Keratinocyte (primary cell): Measurements from ENCODE around the gene TDRD6. TPM values are rescaled to one million over a fixed set of nuclear protein-coding genes. Genes with fewer than 3 reads are reported as not detected.

Experiments
- DNase-seq: peaks from one replicate; pipeline ENCODE4 v3.0.0-alpha.2; 2011; ENCODE audit warnings: low read depth, missing footprints, low spot score
- FAIRE-seq: peaks from 2 replicates; lab custom pipeline; 2011; peaks lifted over from hg19 to GRCh38; lab: Jason Lieb, UNC
- H2AFZ ChIP-seq: 2 replicates; pipeline ENCODE4 v1.6.0; 2012; ENCODE audit warnings: low read length, control low read depth, inconsistent platforms; ENCODE audit not compliant: control insufficient read depth
- H3K27ac ChIP-seq: 2 replicates; pipeline ENCODE4 v1.5.1; 2011; ENCODE audit warnings: low read length; ENCODE audit not compliant: control insufficient read depth, insufficient read depth
- H3K27me3 ChIP-seq: 3 replicates; pipeline ENCODE4 v1.6.0; 2011; ENCODE audit warnings: low read length; ENCODE audit not compliant: control insufficient read depth, insufficient read depth; ENCODE audit errors: extremely low read depth
- H3K36me3 ChIP-seq, 2 experiments: 2 replicates in 1 of 2; 3 replicates in 1 of 2; pipeline ENCODE4 v1.5.1; 2011; ENCODE audit warnings: low read length in 2 of 2, mild to moderate bottlenecking in 1 of 2; ENCODE audit not compliant: control insufficient read depth in 2 of 2, insufficient read depth in 2 of 2; ENCODE audit errors: extremely low read depth in 1 of 2
- H3K4me1 ChIP-seq: 3 replicates; pipeline ENCODE4 v1.5.1; 2011; ENCODE audit warnings: low read length; ENCODE audit not compliant: control insufficient read depth, insufficient read depth; ENCODE audit errors: extremely low read depth
- H3K4me2 ChIP-seq: 3 replicates; pipeline ENCODE4 v1.6.0; 2011; ENCODE audit warnings: low read depth, low read length; ENCODE audit not compliant: control insufficient read depth, insufficient read depth; ENCODE audit errors: extremely low read depth
- H3K4me3 ChIP-seq, 3 experiments: fragments of 200-600 bp in 1 of 3; sonication (generic) in 1 of 3; 2 replicates in 2 of 3; 3 replicates in 1 of 3; pipeline ENCODE4 v1.5.1; 2011 to 2016; ENCODE audit warnings: low read length in 3 of 3, mild to moderate bottlenecking in 3 of 3, control low read depth in 2 of 3, inconsistent platforms in 1 of 3, low read depth in 1 of 3, mixed read lengths in 1 of 3, mixed run types in 1 of 3, moderate library complexity in 1 of 3; ENCODE audit not compliant: control insufficient read depth in 2 of 3, insufficient read depth in 2 of 3; ENCODE audit errors: extremely low read depth in 1 of 3
- H3K79me2 ChIP-seq: 2 replicates; pipeline ENCODE4 v1.6.0; 2012; ENCODE audit warnings: low read length; ENCODE audit not compliant: control insufficient read depth, insufficient read depth
- H3K9ac ChIP-seq: 3 replicates; pipeline ENCODE4 v1.6.0; 2011; ENCODE audit warnings: low read length; ENCODE audit not compliant: control insufficient read depth, insufficient read depth; ENCODE audit errors: extremely low read depth
- H3K9me1 ChIP-seq: 3 replicates; pipeline ENCODE4 v1.6.0; 2011; ENCODE audit warnings: low read length; ENCODE audit not compliant: control insufficient read depth, insufficient read depth; ENCODE audit errors: extremely low read depth
- H3K9me3 ChIP-seq: 2 replicates; pipeline ENCODE4 v1.5.1; 2012; ENCODE audit warnings: low read depth, low read length; ENCODE audit not compliant: control insufficient read depth
- H4K20me1 ChIP-seq: 3 replicates; pipeline ENCODE4 v1.6.0; 2011; ENCODE audit warnings: low read length; ENCODE audit not compliant: control insufficient read depth, insufficient read depth; ENCODE audit errors: extremely low read depth
- EZH2 ChIP-seq: IDR thresholded peaks from one replicate; pipeline ENCODE4 v1.6.1; 2012; ENCODE audit warnings: inconsistent platforms, mild to moderate bottlenecking, low read length, moderate library complexity
- dilution Hi-C: fragments of 300-500 bp; cut with MboI; formaldehyde crosslinking; loops from one replicate; pipeline ENCODE4 v1.7.0; 2020; ENCODE audit warnings: low sequenced_read_pairs; ENCODE audit not compliant: extremely low pct_ligation_motif_present
- polyA plus RNA-seq, 5 experiments: library from polyadenylated mRNA; depleted of rRNA in 3 of 5; stranded (reverse) in 3 of 5; stranded (forward) in 1 of 5; unstranded in 1 of 5; fragments of >200 nt; gene quantifications; 1 replicate in 1 of 5; 2 replicates in 3 of 5; 3 replicates in 1 of 5; pipeline versions ENCODE4 v1.2.1 to v1.2.3, GENCODE V29; 2011 to 2012; ENCODE audit warnings: missing spikeins in 2 of 5, low read depth in 1 of 5, low replicate concordance in 1 of 5
- TF ChIP-seq, protein P1 (sequence below), 3 experiments: IDR thresholded peaks in 1 of 3; conservative IDR thresholded peaks in 1 of 3; optimal IDR thresholded peaks in 1 of 3; 2 replicates in 2 of 3; 3 replicates in 1 of 3; pipeline versions ENCODE3 to v1.5.1; 2011; ENCODE audit warnings: low read length in 3 of 3, mild to moderate bottlenecking in 3 of 3, moderate library complexity in 2 of 3, control low read depth in 1 of 3, inconsistent platforms in 1 of 3; ENCODE audit not compliant: insufficient read depth in 2 of 3; ENCODE audit errors: extremely low read depth in 1 of 3

The TDRD6 gene
- polyA plus RNA-seq, 1 donor (not counting 4 experiments of a cell fraction or from before 2014, with no cell fraction given): 0.25 TPM

DNA sequence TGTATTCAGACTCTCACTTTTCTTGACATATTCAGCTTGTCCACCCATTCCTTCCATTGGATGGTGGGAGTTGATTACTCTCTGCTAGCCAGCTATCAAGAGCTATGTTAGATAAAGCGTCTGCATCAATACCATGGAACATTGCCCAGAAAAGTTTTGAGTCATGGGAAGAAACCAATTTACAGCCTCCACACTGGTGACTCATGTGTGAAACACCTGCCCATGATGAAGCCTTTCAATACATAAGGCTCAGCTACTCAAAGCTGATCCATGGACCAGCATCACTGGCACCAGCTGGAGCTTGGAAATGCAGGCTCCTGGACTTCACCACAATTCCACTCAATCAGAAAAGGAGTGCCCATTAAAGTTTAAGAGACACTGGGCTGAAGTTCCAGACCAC, 31.4 kb downstream of the TDRD6 start:
- no peak for TF ChIP-seq EZH2
- TF ChIP-seq, protein P1, sequence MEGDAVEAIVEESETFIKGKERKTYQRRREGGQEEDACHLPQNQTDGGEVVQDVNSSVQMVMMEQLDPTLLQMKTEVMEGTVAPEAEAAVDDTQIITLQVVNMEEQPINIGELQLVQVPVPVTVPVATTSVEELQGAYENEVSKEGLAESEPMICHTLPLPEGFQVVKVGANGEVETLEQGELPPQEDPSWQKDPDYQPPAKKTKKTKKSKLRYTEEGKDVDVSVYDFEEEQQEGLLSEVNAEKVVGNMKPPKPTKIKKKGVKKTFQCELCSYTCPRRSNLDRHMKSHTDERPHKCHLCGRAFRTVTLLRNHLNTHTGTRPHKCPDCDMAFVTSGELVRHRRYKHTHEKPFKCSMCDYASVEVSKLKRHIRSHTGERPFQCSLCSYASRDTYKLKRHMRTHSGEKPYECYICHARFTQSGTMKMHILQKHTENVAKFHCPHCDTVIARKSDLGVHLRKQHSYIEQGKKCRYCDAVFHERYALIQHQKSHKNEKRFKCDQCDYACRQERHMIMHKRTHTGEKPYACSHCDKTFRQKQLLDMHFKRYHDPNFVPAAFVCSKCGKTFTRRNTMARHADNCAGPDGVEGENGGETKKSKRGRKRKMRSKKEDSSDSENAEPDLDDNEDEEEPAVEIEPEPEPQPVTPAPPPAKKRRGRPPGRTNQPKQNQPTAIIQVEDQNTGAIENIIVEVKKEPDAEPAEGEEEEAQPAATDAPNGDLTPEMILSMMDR (optimal IDR thresholded peaks at IDR 0.05 in 1 of 3, IDR thresholded peaks at IDR 0.05 in 1 of 3, conservative IDR thresholded peaks at IDR 0.05 in 1 of 3; ENCODE audit: extremely low read depth in 1 of 3, insufficient read depth in 2 of 3, low read length in 3 of 3): no peak
- no peaks in the 10 kb centered on the region for H3K9me3 ChIP-seq
- no peak overlapping the region for H3K9ac ChIP-seq
- H3K27ac ChIP-seq: no peak overlapping the region
- no peak overlapping the region for H3K4me3 ChIP-seq
- peaks cover 16% of the 10 kb centered on the region for H3K4me1 ChIP-seq
- no peak overlapping the region for H2AFZ ChIP-seq
- no peaks in the 10 kb centered on the region for H3K9me1 ChIP-seq
- peaks cover 2% of the 10 kb centered on the region for H4K20me1 ChIP-seq
- H3K36me3 ChIP-seq: no peaks in the 10 kb centered on the region
- dilution Hi-C loops: no loop called here
- DNase-seq (peak; percentile 71), FAIRE-seq (peak; percentile 100)
- H3K4me2 ChIP-seq: no peak overlapping the region
- no peaks in the 10 kb centered on the region for H3K79me2 ChIP-seq
- no peaks in the 10 kb centered on the region for H3K27me3 ChIP-seq

DNA sequence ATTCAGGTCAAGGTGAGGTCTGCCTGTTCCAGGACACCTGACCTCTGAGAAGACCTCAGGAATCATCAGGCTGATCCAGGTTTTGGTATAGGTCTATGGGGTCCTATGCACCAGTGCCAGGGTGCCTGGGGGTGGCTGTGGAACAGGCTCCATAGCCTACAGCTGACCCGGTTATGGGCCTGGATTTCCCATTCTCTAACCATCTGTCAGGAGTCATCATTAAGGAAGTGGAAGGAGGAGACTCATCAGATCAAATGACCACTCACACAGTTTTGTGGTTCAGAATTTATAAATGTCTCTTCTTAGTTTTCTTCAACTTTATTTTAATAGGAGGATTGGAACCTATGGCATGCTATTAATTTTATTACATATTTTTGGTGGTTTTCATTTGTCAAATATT, 32.7 kb downstream of the TDRD6 start:
- H3K9me1 ChIP-seq: no peaks in the 10 kb centered on the region
- no peaks in the 10 kb centered on the region for H3K27me3 ChIP-seq
- peaks cover 9% of the 10 kb centered on the region for H3K4me1 ChIP-seq
- FAIRE-seq (no peak), DNase-seq (no peak)
- no peaks in the 10 kb centered on the region for H3K36me3 ChIP-seq
- H4K20me1 ChIP-seq: peaks cover 2% of the 10 kb centered on the region
- no peaks in the 10 kb centered on the region for H3K9me3 ChIP-seq
- no peaks in the 10 kb centered on the region for H3K79me2 ChIP-seq
- H3K27ac ChIP-seq: no peak overlapping the region
- dilution Hi-C loops: no loop called here
- no peak overlapping the region for H3K4me3 ChIP-seq
- H2AFZ ChIP-seq: no peak overlapping the region
- TF ChIP-seq EZH2: no peak
- TF ChIP-seq, protein P1 (optimal IDR thresholded peaks at IDR 0.05 in 1 of 3, IDR thresholded peaks at IDR 0.05 in 1 of 3, conservative IDR thresholded peaks at IDR 0.05 in 1 of 3; ENCODE audit: extremely low read depth in 1 of 3, insufficient read depth in 2 of 3, low read length in 3 of 3): no peak
- H3K4me2 ChIP-seq: no peak overlapping the region
- no peak overlapping the region for H3K9ac ChIP-seq
